Activated T-helper 17 cell treated with anti-CD3 and anti-CD28 coated beads, Interleukin-2, amount 50 U/mL, for 72 hours (primary cell): Measurements from ENCODE around the gene CCM2. TPM values are rescaled to one million over a fixed set of nuclear protein-coding genes. Genes with fewer than 3 reads are reported as not detected.
"Not testable (repeated sequence)": the region's sequence is repeated elsewhere in the genome, so short reads cannot be mapped to it uniquely, and the experiment has no call there.

Experiments
- ATAC-seq: fragments of 150-1000 bp; cut with Tn5 transposase; replicated peaks from 2 replicates; pipeline ENCODE4 v1.10.0; 2021; ENCODE audit warnings: mild to moderate bottlenecking, moderate library complexity
- H3K27ac Mint-ChIP-seq: one replicate; pipeline ENCODE4 v1.8.0; 2022; ENCODE audit warnings: mixed read lengths
- H3K27me3 Mint-ChIP-seq: one replicate; pipeline ENCODE4 v1.8.0; 2022; ENCODE audit warnings: mixed read lengths
- H3K36me3 Mint-ChIP-seq: one replicate; pipeline ENCODE4 v1.8.0; 2022; ENCODE audit warnings: low read depth, mild to moderate bottlenecking, mixed read lengths
- H3K4me1 Mint-ChIP-seq: one replicate; pipeline ENCODE4 v1.8.0; 2022; ENCODE audit warnings: mixed read lengths
- H3K4me3 Mint-ChIP-seq: one replicate; pipeline ENCODE4 v1.8.0; 2022; ENCODE audit warnings: mild to moderate bottlenecking, mixed read lengths
- H3K9me3 Mint-ChIP-seq: one replicate; pipeline ENCODE4 v1.8.0; 2022; ENCODE audit warnings: mixed read lengths
- total RNA-seq, 2 donors: library from RNA; stranded (reverse); gene quantifications; one replicate each; pipeline ENCODE4 v1.2.3, GENCODE V29; 2022

CCM2 gene
- total RNA-seq, 2 donors from 2014 or later = 69.8 to 79.3 TPM

- Mint-ChIP-seq H3K9me3 (no peaks in the 10 kb centered on the region), H3K4me1 (peaks cover 29% of the 10 kb centered on the region), H3K4me3 (peak overlapping the region; percentile 99), H3K36me3 (peaks cover 86% of the 10 kb centered on the region), H3K27me3 (no peaks in the 10 kb centered on the region), H3K27ac (peak overlapping the region; percentile 95)
- ATAC-seq = no peak
These were observed 15.6 kb upstream of the CCM2 start for GRCh38 chr7:44984478-44984758.

- Mint-ChIP-seq H3K27ac (peak overlapping the region; percentile 95), H3K9me3 (no peaks in the 10 kb centered on the region), H3K36me3 (peaks cover 78% of the 10 kb centered on the region), H3K4me3 (peak overlapping the region; percentile 99), H3K27me3 (no peaks in the 10 kb centered on the region), H3K4me1 (peaks cover 23% of the 10 kb centered on the region)
- no peak for ATAC-seq
These were observed 14.8 kb upstream of the CCM2 start for GRCh38 chr7:44985033-44985695.

- no peak for ATAC-seq
- Mint-ChIP-seq H3K27ac (peak overlapping the region; percentile 95), H3K9me3 (no peaks in the 10 kb centered on the region), H3K36me3 (peaks cover 71% of the 10 kb centered on the region), H3K27me3 (no peaks in the 10 kb centered on the region), H3K4me3 (peak overlapping the region; percentile 99), H3K4me1 (peaks cover 23% of the 10 kb centered on the region)
These were observed 14.1 kb upstream of the CCM2 start for GRCh38 chr7:44985900-44986217.

- Mint-ChIP-seq H3K4me3 (peak overlapping the region; percentile 99), H3K27me3 (no peaks in the 10 kb centered on the region), H3K27ac (peak overlapping the region; percentile 95), H3K9me3 (no peaks in the 10 kb centered on the region), H3K4me1 (peaks cover 23% of the 10 kb centered on the region), H3K36me3 (peaks cover 65% of the 10 kb centered on the region)
- ATAC-seq = peak; percentile 93
These were observed 13.6 kb upstream of the CCM2 start for GRCh38 chr7:44986218-44987053.

GRCh38 chr7:44987457-44987856 is 12.5 kb upstream of the CCM2 start:
- Mint-ChIP-seq H3K4me3 (peak overlapping the region; percentile 99), H3K4me1 (peaks cover 22% of the 10 kb centered on the region), H3K27ac (peak overlapping the region; percentile 95), H3K9me3 (no peaks in the 10 kb centered on the region), H3K36me3 (peaks cover 55% of the 10 kb centered on the region), H3K27me3 (no peaks in the 10 kb centered on the region)
- no peak for ATAC-seq

GRCh38 chr7:44987996-44988395 is 12.0 kb upstream of the CCM2 start:
- H3K27ac Mint-ChIP-seq = peak overlapping the region; percentile 95
- H3K9me3 Mint-ChIP-seq = no peaks in the 10 kb centered on the region
- no peak for ATAC-seq
- peak overlapping the region; percentile 99 for H3K4me3 Mint-ChIP-seq
- peaks cover 19% of the 10 kb centered on the region for H3K4me1 Mint-ChIP-seq
- no peaks in the 10 kb centered on the region for H3K27me3 Mint-ChIP-seq
- peaks cover 50% of the 10 kb centered on the region for H3K36me3 Mint-ChIP-seq

- ATAC-seq = peak; percentile 35
- H3K36me3 Mint-ChIP-seq = peaks cover 43% of the 10 kb centered on the region
- peak overlapping the region; percentile 99 for H3K4me3 Mint-ChIP-seq
- peak overlapping the region; percentile 48 for H3K27ac Mint-ChIP-seq
- H3K4me1 Mint-ChIP-seq = peaks cover 19% of the 10 kb centered on the region
- no peaks in the 10 kb centered on the region for H3K27me3 Mint-ChIP-seq
- H3K9me3 Mint-ChIP-seq = no peaks in the 10 kb centered on the region
These were observed 11.3 kb upstream of the CCM2 start for GRCh38 chr7:44988701-44989100.

GRCh38 chr7:44989132-44989531 is 10.9 kb upstream of the CCM2 start:
- no peaks in the 10 kb centered on the region for H3K9me3 Mint-ChIP-seq
- H3K27ac Mint-ChIP-seq = peak overlapping the region; percentile 48
- H3K36me3 Mint-ChIP-seq = peaks cover 38% of the 10 kb centered on the region
- ATAC-seq = no peak
- H3K4me1 Mint-ChIP-seq = peaks cover 19% of the 10 kb centered on the region
- no peaks in the 10 kb centered on the region for H3K27me3 Mint-ChIP-seq
- H3K4me3 Mint-ChIP-seq = peak overlapping the region; percentile 99

GRCh38 chr7:44990109-44991023 is 9.6 kb upstream of the CCM2 start:
- no peak for ATAC-seq
- Mint-ChIP-seq H3K36me3 (peaks cover 26% of the 10 kb centered on the region), H3K4me3 (no peak overlapping the region), H3K9me3 (no peaks in the 10 kb centered on the region), H3K4me1 (peaks cover 29% of the 10 kb centered on the region), H3K27ac (no peak overlapping the region), H3K27me3 (no peaks in the 10 kb centered on the region)

GRCh38 chr7:44992004-44992795 is 7.8 kb upstream of the CCM2 start:
- H3K27ac Mint-ChIP-seq, H3K4me3 Mint-ChIP-seq, ATAC-seq, H3K27me3 Mint-ChIP-seq, H3K9me3 Mint-ChIP-seq, H3K36me3 Mint-ChIP-seq: not testable (repeated sequence)
- H3K4me1 Mint-ChIP-seq = peaks cover 38% of the 10 kb centered on the region

- Mint-ChIP-seq H3K4me1 (peaks cover 29% of the 10 kb centered on the region), H3K36me3 (peaks cover 10% of the 10 kb centered on the region), H3K4me3 (peak overlapping the region; percentile 80), H3K9me3 (no peaks in the 10 kb centered on the region), H3K27me3 (no peaks in the 10 kb centered on the region), H3K27ac (peak overlapping the region; percentile 92)
- no peak for ATAC-seq
These were observed 5.0 kb upstream of the CCM2 start for GRCh38 chr7:44994877-44995554.

GRCh38 chr7:44995555-44996493 is 4.2 kb upstream of the CCM2 start:
- Mint-ChIP-seq H3K36me3 (peaks cover 12% of the 10 kb centered on the region), H3K27ac (peak overlapping the region; percentile 92), H3K4me3 (peak overlapping the region; percentile 80), H3K4me1 (peaks cover 29% of the 10 kb centered on the region), H3K27me3 (no peaks in the 10 kb centered on the region), H3K9me3 (no peaks in the 10 kb centered on the region)
- no peak for ATAC-seq
